PC-3 (cell line): Measurements from ENCODE around the gene SLC24A5. TPM values are rescaled to one million over a fixed set of nuclear protein-coding genes. Genes with fewer than 3 reads are reported as not detected.

Source experiments
- ATAC-seq: fragments of 200-7000 bp; cut with Tn5 transposase; 2 replicates; pipeline ENCODE4 v1.9.1; 2020; ENCODE audit warnings: mild to moderate bottlenecking, moderate library complexity
- BruUV-seq: library from RNA; stranded (reverse); fragments of 400-500 nt; replicated peaks from 2 replicates; lab custom pipeline; 2021; lab: Mats Ljungman, UMichigan
- CTCF ChIA-PET: fragments of 300-600 bp; sonication (Branson Sonifier 250); formaldehyde crosslinking; loops from one replicate; lab custom pipeline; 2022; ENCODE audit warnings: antibody characterized with exemption; lab: Charles Lee
- POLR2A ChIA-PET: fragments of 300-600 bp; sonication (Branson Sonifier 250); formaldehyde crosslinking; loops from one replicate; lab custom pipeline; 2022; ENCODE audit warnings: antibody characterized with exemption; ENCODE audit not compliant: unreplicated experiment; lab: Charles Lee
- DNase-seq: peaks from one replicate; pipeline ENCODE4 v3.0.0-alpha.2; 2015
- H2AFZ ChIP-seq: fragments of 300-600 bp; sonication (generic); 2 replicates; pipeline ENCODE4 v1.6.0; 2016; ENCODE audit warnings: antibody characterized with exemption, low read length
- H3F3A ChIP-seq: fragments of 300-600 bp; sonication (generic); one replicate; pipeline ENCODE4 v1.6.0; 2017; ENCODE audit warnings: antibody characterized with exemption, low read length, control low read depth, mild to moderate bottlenecking; ENCODE audit not compliant: unreplicated experiment
- H3K27ac ChIP-seq: fragments of 300-600 bp; sonication (generic); 2 replicates; pipeline ENCODE4 v1.5.1; 2016; ENCODE audit warnings: mild to moderate bottlenecking, low read length
- H3K27me3 ChIP-seq: fragments of 300-600 bp; sonication (generic); 2 replicates; pipeline ENCODE4 v1.6.1; 2016; ENCODE audit warnings: low read length, mixed read lengths
- H3K36me3 ChIP-seq: fragments of 300-600 bp; sonication (generic); 2 replicates; pipeline ENCODE4 v1.6.1; 2016; ENCODE audit warnings: low read depth, mixed run types, low read length, mixed read lengths
- H3K4me1 ChIP-seq: fragments of 300-600 bp; sonication (generic); 2 replicates; pipeline ENCODE4 v1.5.1; 2016; ENCODE audit warnings: low read length; ENCODE audit not compliant: insufficient read depth
- H3K4me2 ChIP-seq: fragments of 300-600 bp; sonication (generic); 2 replicates; pipeline ENCODE4 v1.6.0; 2016; ENCODE audit warnings: low read length
- H3K4me3 ChIP-seq: fragments of 300-600 bp; sonication (generic); 2 replicates; pipeline ENCODE4 v1.5.1; 2016; ENCODE audit warnings: mild to moderate bottlenecking, low read length, mixed read lengths
- H3K79me2 ChIP-seq: fragments of 300-600 bp; sonication (generic); 2 replicates; pipeline ENCODE4 v1.6.1; 2017; ENCODE audit warnings: low read length, mixed read lengths
- H3K9ac ChIP-seq: fragments of 300-600 bp; sonication (generic); 2 replicates; pipeline ENCODE4 v1.6.0; 2016; ENCODE audit warnings: mild to moderate bottlenecking, low read length
- H3K9me2 ChIP-seq: fragments of 300-600 bp; sonication (generic); replicated peaks from 2 replicates; pipeline ENCODE4 v1.6.1; 2016; ENCODE audit warnings: mixed run types, low read length, mixed read lengths
- H3K9me3 ChIP-seq: fragments of 300-600 bp; sonication (generic); 2 replicates; pipeline ENCODE4 v1.6.1; 2016; ENCODE audit warnings: low read length, mixed read lengths
- H4K20me1 ChIP-seq: fragments of 300-600 bp; sonication (generic); 2 replicates; pipeline ENCODE4 v1.6.1; 2016; ENCODE audit warnings: low read length, mixed read lengths
- EZH2 ChIP-seq: fragments of 300-600 bp; sonication (generic); IDR thresholded peaks from one replicate; pipeline ENCODE4 v1.6.1; 2017; ENCODE audit warnings: antibody characterized with exemption, mild to moderate bottlenecking, low read length; ENCODE audit not compliant: unreplicated experiment
- EZH2phosphoT487 ChIP-seq: fragments of 300-600 bp; sonication (generic); IDR thresholded peaks from 2 replicates; pipeline ENCODE4 v1.6.1; 2018; ENCODE audit warnings: mild to moderate bottlenecking, antibody characterized with exemption, low read length, borderline replicate concordance
- intact Hi-C: fragments of 100-400 bp; cut with micrococcal nuclease; formaldehyde crosslinking; loops from 2 replicates; pipeline ENCODE4 v1.9.0; 2023
- total RNA-seq: library from RNA; depleted of rRNA; stranded (reverse); fragments of >200 nt; gene quantifications from 2 replicates; pipeline ENCODE4 v1.2.3, GENCODE V29; 2014
- TF ChIP-seq, protein P1 (sequence below): fragments of 300-600 bp; sonication (generic); conservative IDR thresholded peaks from 2 replicates; pipeline ENCODE4 v1.5.1; 2017; ENCODE audit warnings: antibody characterized with exemption, low read depth, mild to moderate bottlenecking, low read length

The SLC24A5 gene
- total RNA-seq, 1 experiment from 2014 or later: not detected

DNA sequence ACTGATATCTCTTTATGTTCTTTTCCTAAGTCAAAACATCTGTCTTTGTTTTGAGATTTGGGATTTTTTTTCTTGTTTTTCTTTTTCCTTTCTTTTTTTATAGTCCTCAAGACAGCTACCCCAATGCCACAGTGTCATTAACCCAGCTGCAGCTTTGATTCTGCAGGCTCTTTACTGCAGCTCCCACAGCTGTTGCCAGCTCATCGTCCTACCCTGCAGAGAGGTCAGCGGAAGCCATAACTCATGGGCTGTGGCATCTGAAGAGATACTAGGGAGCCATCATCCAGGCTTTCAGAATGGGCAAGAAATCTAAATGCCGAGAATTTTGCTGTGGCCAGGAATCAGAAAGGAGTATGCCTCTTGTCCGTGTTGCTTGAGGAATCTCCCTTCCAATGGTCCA is 44.3 kb upstream of the SLC24A5 start:
- H3K9me3 ChIP-seq: no peaks in the 10 kb centered on the region
- no peak overlapping the region for H3K4me2 ChIP-seq
- H3K9ac ChIP-seq: no peak overlapping the region
- ATAC-seq (no peak), DNase-seq (no peak)
- TF ChIP-seq, protein P1, sequence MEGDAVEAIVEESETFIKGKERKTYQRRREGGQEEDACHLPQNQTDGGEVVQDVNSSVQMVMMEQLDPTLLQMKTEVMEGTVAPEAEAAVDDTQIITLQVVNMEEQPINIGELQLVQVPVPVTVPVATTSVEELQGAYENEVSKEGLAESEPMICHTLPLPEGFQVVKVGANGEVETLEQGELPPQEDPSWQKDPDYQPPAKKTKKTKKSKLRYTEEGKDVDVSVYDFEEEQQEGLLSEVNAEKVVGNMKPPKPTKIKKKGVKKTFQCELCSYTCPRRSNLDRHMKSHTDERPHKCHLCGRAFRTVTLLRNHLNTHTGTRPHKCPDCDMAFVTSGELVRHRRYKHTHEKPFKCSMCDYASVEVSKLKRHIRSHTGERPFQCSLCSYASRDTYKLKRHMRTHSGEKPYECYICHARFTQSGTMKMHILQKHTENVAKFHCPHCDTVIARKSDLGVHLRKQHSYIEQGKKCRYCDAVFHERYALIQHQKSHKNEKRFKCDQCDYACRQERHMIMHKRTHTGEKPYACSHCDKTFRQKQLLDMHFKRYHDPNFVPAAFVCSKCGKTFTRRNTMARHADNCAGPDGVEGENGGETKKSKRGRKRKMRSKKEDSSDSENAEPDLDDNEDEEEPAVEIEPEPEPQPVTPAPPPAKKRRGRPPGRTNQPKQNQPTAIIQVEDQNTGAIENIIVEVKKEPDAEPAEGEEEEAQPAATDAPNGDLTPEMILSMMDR: no peak
- no peak for TF ChIP-seq EZH2phosphoT487
- TF ChIP-seq EZH2: no peak
- H4K20me1 ChIP-seq: no peaks in the 10 kb centered on the region
- H3K4me1 ChIP-seq: no peaks in the 10 kb centered on the region
- intact Hi-C loops: no loop called here
- H3K79me2 ChIP-seq: no peaks in the 10 kb centered on the region
- ChIA-PET POLR2A (no interaction called here), CTCF (no interaction called here)
- H3K27me3 ChIP-seq: peaks cover 3% of the 10 kb centered on the region; the same call in 1 of the 2 replicates
- no peak overlapping the region for H2AFZ ChIP-seq
- no peaks in the 10 kb centered on the region for H3K36me3 ChIP-seq
- H3F3A ChIP-seq: no peaks in the 10 kb centered on the region
- no TSS peak for BruUV-seq
- no peaks in the 10 kb centered on the region for H3K9me2 ChIP-seq
- H3K4me3 ChIP-seq: no peak overlapping the region
- no peak overlapping the region for H3K27ac ChIP-seq

DNA sequence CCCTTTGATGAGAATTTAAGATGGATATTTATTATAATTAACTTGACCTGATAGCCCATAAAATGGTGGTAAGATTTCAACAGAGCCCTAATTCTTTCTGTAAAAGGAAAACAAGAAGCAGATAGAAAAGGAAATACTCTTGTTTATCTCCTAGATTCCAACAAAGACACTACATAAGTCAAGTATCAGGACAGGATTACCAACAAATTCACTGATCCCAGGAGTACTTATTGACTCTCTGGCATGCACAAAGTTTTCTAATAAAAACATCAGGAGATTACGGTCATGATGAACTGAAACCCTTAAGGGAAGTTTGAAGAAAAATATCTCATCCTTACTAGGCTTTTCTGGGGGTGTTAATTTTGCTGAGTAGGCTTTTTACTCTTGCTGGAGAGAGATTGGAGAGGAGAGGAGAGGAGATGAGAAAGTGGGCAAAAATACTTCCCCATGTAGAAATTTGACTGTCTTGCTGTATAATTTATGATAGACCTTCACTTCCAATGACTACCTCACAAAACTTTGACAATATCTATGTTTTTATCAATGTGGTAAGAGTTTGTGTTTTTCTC is 43.1 kb upstream of the SLC24A5 start:
- Histone ChIP-seq H3K4me2 (no peak overlapping the region), H3K9ac (no peak overlapping the region), H3K27me3 (peaks cover 8% of the 10 kb centered on the region; the same call in 1 of the 2 replicates), H3K27ac (no peak overlapping the region), H3K4me3 (no peak overlapping the region), H2AFZ (no peak overlapping the region), H3K9me3 (no peaks in the 10 kb centered on the region), H3K36me3 (no peaks in the 10 kb centered on the region), H3K9me2 (no peaks in the 10 kb centered on the region), H3K79me2 (no peaks in the 10 kb centered on the region), H3K4me1 (no peaks in the 10 kb centered on the region), H4K20me1 (no peaks in the 10 kb centered on the region), H3F3A (no peaks in the 10 kb centered on the region)
- DNase-seq (no peak), ATAC-seq (no peak)
- intact Hi-C loops: no loop called here
- BruUV-seq: no TSS peak
- CTCF ChIA-PET: no interaction called here
- POLR2A ChIA-PET: no interaction called here
- TF ChIP-seq EZH2phosphoT487 (no peak), EZH2 (no peak)
- TF ChIP-seq, protein P1: no peak
